Muscle of arm (tissue), 14 donors: Measurements from ENCODE around the gene ZNF540. TPM values are rescaled to one million over a fixed set of nuclear protein-coding genes. Genes with fewer than 3 reads are reported as not detected.
"Not testable (repeated sequence)": the region's sequence is repeated elsewhere in the genome, so short reads cannot be mapped to it uniquely, and the experiment has no call there.

Experiments used
- DNase-seq: peaks from one replicate; pipeline ENCODE4 v3.0.0-alpha.2; 2013
- long read RNA-seq, 11 donors: transcript quantifications; one replicate each; lab custom pipeline, GENCODE V29; 2026
- polyA plus RNA-seq, 12 donors: library from polyadenylated mRNA; unstranded; fragments of 120-200 nt; gene quantifications; one replicate each; pipeline ENCODE4 v1.2.1, GENCODE V29; 2013; ENCODE audit not compliant: insufficient read length in 12 of 12

The ZNF540 gene
- polyA plus RNA-seq: 1 to 10 TPM in 10 of 12 donors, not detected in 2; 1.5 to 3.3 (median 2.7) TPM
- long read RNA-seq, donor 1, partial matches to known transcripts: 0 of 1 reads
- long read RNA-seq, donor 1, other reads (novel, unspliced or antisense): 0 of 1 reads
- long read RNA-seq, donor 2, partial matches to known transcripts: 0 of 2 reads
- long read RNA-seq, donor 2, other reads (novel, unspliced or antisense): 0 of 2 reads
- long read RNA-seq, donor 3: 0 reads
- long read RNA-seq, donor 4: 0 reads
- long read RNA-seq, donor 5: 0 reads
- long read RNA-seq, donor 6, partial matches to known transcripts: 0 of 1 reads
- long read RNA-seq, donor 6, other reads (novel, unspliced or antisense): 0 of 1 reads
- long read RNA-seq, donor 7: 0 reads
- long read RNA-seq, donor 8: 0 reads
- long read RNA-seq, donor 9: 0 reads
- long read RNA-seq, donor 10, partial matches to known transcripts: 0 of 1 reads
- long read RNA-seq, donor 10, other reads (novel, unspliced or antisense): 0 of 1 reads
- long read RNA-seq, donor 11: 0 reads

DNA sequence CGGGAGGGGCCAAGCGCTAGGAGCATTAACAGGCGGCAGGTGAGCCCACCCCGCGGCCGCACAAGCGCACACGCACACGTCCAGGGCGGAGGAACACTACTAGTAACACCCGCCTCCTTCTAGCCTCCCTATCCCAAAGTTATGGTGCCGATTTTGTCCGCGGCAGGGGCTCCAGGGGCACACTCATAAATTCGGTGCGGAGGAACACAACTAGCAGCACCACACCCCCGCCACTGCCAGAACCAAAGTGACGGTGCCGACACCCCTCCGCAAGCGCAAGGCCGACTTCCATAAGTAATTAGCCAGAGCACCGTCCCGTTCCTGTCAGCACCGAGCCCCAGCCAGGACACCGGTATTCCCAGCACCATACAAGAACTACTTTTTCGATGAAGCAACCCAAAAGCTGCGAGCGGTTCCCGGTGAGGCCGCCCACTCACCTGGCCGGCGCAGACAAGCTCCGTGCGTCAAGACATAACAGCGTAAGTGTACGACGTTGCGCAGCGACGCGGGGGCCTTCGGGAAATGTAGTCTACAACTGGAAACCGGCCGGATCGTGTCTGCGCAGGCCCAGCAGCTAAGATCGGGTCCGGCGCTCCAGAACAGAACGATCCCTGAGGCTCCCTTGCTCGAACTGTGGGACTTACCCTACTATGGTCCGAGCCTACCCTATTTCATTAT is at the start of gene ZNF540, which contains the start of gene ZNF571:
Gene ZNF540 (plus strand): TSS at position 573 of the 678 bp plus-strand sequence. CDS start 3,572 bp downstream, outside the sequence.
Gene ZNF571 (minus strand): TSS at position 489 of the 678 bp plus-strand sequence. CDS start 8,116 bp downstream, outside the sequence.
- peak; percentile 97 for DNase-seq

DNA sequence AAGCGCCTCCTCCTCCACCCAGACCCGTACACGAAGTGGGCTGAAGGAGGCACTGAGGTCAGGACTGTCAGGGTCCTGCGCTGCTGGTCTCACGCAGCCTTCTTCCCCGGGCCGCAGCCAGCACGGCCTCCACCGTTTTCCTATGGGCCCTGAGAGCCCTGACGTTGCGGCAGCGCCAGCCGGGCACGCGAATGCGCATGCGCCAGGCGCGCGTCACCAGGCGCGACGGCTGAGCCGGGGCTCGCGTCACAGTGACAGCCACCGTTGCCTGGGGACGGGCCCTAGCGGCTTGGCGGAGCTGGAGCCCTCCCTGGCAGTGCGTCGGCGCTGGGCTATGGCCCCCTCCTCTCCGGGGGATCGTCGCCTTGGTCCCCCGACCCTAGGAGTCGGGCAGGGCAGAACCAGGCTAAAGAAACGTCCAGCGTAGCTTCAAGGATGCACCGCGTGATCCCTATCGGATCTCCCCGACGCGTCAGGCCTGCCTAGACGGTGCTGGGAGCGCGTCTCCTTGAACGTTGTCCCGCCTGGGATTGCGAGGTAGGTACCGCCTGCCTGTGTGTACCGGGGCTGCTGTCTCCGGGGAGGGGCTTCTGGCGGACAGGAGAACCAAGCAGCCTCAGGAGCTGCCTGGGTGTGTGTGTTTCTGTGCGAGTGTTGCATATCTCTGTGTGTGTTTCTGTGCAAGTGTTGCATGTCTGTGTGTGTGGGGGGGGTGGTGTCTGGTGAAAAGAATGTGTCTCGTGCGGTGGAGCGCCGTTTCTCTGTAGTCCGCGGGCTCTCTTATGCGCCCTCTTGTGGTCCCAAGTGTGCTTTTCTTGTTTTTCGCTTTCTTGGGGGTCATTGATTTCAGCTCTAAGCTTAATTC is 43.3 kb upstream of the ZNF540 start:
- peak; percentile 52 for DNase-seq

DNA sequence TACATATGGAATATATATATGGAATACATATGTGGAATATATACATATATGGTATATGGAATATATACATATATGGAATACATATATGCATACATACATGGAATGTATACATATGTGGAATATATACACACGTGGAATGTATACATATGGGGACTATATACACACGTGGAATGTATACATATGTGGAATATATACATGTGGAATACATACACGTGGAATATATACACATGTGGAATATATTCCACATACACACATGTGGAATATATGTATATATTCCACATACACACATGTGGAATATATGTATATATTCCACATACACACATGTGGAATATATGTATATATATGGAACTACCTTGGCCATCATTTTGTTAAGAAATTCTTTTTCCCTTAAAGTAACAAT is 31.2 kb upstream of the ZNF540 start:
- DNase-seq: no peak

DNA sequence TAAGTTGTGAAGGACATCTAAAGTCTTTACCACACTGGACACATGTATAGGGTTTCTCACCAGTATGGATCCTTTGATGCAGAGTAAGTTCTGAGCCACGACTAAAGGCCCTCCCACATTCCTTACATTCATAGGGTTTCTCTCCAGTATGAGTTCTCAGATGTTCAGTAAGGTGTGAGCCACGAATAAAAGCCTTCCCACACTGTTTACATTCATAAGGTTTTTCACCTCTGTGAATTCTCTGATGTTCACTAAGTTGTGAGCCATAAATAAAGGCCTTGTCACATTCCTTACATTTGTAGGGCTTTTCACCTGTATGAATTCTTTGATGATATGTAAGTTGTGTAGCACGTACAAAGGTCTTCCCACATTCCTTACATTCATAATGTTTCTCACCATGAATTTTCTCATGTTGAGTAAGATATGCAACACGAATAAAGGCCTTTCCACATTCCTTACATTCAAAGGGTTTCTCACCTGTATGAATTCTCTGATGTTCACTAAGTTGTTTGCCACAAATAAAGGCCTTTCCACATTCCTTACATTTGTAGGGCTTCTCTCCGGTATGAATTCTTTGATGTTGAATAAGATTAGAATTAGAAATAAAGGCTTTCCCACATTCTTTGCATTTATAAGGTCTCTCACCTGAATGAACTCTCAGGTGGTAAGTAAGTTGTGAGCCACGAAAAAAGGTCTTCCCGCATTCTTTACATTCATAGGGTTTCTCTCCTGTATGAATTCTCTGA is 29.9 kb upstream of the ZNF540 start:
- no peak for DNase-seq

DNA sequence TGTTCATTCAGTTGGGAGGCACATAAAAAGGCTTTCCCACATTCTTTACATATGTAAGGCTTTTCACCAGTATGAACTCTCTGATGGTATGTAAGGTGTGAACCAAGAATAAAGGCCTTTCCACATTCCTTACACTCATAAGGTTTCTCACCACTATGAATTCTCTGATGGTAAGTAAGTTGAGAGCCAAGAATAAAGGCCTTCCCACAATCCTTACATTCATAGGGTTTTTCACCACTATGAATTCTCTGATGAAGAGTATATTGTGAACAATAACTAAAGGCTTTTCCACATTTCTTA is 29.4 kb upstream of the ZNF540 start:
- DNase-seq: no peak

DNA sequence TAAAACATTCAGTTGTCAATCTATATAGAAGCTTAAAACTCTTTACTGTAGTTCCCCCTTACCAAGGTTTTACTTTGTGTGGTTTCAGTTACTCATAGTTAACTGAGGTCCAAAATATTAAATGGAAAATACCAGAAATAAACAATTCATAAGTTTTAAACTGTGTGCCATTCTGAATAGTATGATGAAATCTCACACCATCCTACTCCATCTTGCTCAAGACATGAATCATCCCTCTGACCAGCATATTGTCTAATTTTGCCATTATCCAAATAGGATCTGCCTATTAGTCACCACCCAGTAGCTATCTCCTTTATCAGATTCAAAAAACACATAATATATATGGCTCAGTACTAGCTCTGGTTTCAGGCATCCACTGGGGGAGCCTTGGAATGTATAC is 22.5 kb upstream of the ZNF540 start:
- DNase-seq: no peak

DNA sequence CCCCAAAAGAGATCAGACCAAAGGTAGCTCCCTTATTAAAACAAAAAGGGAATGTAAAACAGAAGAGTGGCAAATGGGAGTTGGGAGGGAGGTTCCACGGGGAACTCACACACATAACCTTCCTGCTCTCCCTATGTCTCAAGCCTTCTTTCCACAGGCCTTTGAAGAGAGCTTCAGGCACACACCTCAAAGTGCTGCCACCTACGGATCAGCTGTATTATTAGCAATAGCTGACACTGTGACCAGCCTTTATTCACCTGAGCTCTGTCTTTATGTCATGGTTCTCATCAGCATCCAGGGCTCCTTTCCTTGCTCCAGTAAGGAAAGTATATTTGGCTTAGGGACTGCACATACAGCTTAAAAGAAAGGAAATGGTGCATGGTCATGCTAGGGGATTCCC is 11.3 kb upstream of the ZNF540 start:
- DNase-seq: no peak

DNA sequence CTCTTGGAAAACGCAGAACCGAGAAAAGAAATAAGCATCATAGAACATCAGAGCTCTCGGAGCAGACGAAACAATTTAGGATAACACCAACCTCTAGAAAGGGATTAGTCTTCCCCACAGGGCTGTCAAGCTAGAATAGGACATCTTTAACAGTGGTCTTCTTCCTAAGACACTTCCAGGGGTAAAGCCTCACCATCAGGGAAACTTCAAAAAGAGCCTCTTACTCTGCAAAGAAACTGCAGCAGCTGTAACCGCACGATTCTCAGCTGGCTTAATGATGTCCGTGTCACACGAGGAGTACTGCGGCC is 726 bp upstream of the ZNF540 start:
- no peak for DNase-seq

DNA sequence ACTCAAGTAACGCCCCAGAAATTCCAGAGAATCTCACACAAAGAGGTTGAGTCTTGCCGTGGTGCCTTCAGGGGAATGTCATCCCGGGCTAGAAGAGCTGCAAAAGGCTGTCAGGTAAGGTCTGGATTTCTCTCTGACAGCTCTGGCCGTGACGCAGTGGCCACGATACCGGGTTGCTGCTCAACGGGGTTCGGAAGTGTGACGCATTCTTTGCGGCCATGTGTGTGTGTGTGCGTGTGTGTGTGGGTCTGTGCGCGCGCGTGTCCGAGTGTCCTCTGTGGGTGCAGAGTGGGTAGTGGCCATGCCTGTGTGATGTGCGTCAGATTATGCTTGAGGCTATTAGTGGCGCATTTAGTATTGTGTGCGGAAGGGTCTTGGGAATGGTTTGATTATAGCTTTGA is 306 bp downstream of the ZNF540 start:
- DNase-seq: no peak

DNA sequence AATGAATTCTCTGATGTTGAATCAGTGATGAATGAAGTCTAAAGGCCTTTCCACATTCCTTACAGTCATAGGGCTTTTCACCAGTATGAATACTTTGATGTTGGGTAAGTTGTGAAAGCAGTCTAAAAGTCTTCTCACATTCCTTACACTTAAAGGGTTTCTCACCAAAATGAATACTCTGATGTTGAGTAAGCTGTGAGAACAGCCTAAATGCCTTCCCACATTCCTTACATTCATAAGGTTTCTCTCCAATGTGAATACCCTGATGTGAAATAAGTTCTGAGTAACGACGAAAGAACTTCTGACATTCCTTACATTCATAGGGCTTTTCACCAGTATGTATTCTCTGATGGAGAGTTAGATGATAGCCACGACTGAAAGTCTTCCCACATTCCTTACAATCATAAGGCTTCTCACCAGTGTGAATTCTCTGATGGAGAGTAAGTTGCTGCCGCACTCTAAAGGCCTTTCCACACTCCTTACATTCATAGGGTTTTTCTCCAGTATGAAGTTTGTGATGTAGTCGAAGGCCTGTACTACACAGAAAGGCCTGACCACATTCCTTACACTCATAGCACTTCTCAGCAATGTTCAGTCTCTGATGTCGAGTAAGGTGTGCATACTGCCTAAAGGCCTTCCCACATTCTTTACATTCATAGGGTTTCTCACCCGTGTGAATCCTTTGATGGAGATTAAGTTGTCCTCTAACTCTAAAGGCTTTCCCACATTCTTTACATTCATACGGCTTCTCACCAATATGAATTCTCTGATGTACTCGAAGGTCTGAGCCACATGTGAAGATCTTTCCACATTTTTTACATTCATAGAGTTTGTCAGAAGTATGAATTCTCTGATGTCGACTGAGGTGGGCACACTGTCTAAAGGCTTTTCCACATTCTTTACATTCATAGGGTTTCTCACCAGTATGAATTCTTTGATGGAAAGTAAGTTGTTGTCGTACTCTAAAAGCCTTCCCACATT is 40.7 kb downstream of the ZNF540 start:
- DNase-seq: no peak

DNA sequence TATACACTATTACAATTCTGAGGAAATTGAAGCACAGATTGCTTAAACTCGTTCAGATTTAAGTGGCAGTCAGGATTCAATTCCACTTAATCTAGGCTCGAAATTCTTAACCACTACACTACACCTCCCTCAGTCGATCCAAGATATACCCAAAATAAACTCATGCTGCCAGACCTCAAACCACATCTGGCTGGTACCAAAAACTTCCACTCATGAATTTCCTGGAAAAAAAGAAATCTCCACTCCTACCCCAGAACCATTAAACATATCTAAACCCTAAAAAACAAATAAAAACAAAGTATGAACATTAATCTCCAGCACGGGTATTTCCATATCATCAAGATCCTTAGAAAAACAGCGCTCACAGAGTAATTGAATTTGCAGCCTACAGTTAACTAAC is 59.4 kb downstream of the ZNF540 start:
- peak; percentile 2 for DNase-seq

DNA sequence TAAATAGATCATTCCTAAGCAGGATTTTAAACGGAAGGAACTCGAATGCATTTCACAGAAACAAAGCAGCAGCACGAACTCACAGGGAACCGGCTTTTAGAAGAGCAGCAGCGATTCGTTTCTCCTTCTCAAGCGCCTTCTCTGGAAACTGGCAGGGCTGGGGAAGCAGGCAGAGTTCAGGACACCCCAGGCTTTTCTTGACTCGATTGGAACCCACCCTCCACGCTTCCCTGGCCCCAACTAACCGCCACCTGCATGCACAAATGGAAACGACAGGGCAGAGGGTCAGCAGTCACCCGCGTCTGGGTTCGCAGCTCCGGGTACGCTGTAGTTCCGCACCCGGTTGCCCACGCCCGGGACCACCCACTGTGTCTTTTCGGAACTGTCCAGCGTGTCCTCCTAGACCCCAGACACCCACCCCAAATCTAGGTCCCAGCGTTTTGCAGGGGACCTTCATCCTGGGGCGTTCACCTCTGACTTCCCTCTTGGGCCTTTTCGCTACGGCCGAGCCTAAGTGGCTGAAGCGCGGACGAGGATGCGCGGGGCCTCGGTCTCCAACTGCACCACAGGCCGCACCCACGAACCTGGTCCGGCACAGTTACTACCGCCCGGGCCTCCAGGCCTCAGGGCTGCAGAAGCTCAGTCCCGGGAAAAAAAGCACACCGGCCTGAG is 60.1 kb downstream of the ZNF540 start:
- peak; percentile 60 for DNase-seq

DNA sequence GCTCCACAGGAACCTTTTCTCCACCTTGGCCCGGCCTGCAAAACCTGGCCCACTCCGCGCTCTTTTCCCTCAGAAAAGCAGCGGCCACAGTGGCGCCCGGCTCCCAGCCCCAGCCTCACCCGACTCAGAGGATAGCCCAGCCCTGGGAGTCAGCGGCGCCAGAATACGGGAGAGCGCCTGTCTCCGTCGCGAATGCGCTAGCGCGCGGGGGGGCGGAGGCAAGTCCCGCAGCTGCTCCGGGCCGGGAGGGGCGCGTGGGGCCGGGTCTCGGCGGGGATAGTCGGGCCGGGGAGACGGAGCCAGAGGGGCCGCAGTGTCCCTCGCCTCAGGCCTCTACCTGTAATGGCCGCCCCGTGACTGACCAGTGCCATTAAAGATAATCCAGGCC is 60.6 kb downstream of the ZNF540 start, which contains the start of gene ZFP30:
Gene ZFP30 (minus strand): TSS at position 165 of the 388 bp plus-strand sequence. CDS start 7,643 bp downstream, outside the sequence.
- peak; percentile 83 for DNase-seq

DNA sequence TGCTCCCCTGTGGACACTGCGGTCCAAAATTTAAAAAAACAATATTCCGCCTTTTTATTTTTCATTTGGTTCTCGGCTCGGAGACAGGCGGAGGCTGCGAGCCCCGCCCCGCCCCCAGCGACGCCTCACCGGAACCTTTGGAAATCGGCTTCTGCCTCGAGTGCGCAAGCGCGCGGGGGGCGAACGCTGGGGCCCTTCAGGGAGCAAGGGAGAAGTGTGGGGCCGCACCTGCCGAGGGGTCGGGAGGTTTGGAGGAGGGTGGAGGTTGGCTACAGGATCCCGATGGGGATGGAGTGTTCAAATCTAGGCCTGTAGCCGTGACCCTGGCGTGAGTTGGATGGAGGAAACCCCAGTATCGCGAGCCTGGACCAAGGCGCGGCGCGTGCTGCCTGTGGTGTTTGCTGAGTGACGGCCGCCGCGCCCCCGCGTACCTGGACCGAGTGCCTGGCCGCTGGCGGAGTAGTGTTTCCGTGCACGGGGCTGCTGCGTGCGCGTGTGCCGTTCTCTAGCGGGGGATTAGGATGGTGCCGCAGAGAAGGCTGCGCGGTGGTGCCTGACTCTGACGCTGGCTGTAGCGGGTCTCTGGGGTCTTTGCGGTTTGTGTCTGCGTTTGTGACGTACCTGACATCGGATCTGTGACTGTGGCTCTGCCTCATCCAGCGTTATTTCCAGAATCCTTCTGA is 61.2 kb downstream of the ZNF540 start:
- peak; percentile 86 for DNase-seq

DNA sequence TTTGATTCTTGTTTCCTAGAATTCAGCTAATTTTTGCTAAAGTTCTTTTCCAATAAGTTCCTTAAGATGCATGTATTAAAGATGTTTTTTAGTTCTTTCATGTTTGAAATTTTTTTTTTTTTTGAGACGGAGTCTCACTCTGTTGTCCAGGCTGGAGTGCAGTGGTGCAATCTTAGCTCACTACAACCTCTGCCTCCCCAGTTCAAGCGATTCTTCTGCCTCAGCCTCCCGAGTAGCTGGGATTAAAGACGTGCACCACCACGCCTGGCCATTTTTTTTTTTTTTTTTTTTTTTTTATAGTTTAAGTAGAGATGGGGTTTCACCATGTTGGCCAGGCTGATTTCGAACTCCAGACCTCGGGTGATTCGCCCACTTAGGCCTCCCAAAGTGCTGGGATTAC is 62.5 kb downstream of the ZNF540 start:
- not testable (repeated sequence) for DNase-seq
